ENCODE measurements around the gene JAKMIP2.

- TF ChIP-seq CTCF (IDR thresholded peaks at IDR 0.05) (no peak), POLR2A (IDR thresholded peaks at IDR 0.05) (no peak)
Measured at GRCh38 chr5:147658293-147658932, 124.1 kb downstream of the JAKMIP2 start.
